GOT3 (cell line): ENCODE results near the gene RPA1.
"Not testable (repeated sequence)": the region's sequence is repeated elsewhere in the genome, so short reads cannot be mapped to it uniquely, and the experiment has no call there.

Experiments
- DNase-seq: peaks from one replicate; lab custom pipeline; 2025; ENCODE audit warnings: mixed read lengths; lab: John Stamatoyannopoulos, UW

Gene RPA1

GRCh38 chr17:1829592-1830257, at the start of gene RPA1, which contains the start of gene SMYD4:
Gene RPA1, plus strand, starts transcription at chr17:1830005. Its CDS starts 89 bp downstream, at chr17:1830094.
Gene SMYD4, minus strand, starts transcription at chr17:1829902. Its CDS starts 1,908 bp downstream, at chr17:1827994.
- DNase-seq, result peak; percentile 71

DNA sequence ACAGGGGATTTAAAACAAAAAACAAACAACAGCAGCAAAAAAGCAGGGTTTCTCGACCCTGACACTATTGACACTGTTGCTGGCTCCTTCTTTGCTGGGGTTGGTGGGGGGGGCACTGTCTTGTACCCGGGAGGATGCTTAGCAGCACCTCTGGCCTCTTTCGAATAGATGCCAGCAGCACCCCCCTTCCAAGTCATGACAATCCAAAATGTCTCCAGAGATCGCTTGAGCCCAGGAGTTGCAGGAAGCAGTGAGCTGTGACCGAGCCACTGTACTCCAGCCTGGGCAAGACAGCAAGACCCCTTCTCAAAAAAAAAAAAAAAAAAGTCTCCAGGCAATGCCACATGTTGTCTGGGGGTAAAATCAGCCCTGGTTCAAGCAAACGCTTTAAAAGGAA, 47.6 kb upstream of the RPA1 start:
- DNase-seq, result no peak

- DNase-seq, result no peak
Measured at GRCh38 chr17:1783271-1783670, 46.5 kb upstream of the RPA1 start.

- no peak for DNase-seq
Measured at GRCh38 chr17:1783834-1784611, 45.8 kb upstream of the RPA1 start.

DNA sequence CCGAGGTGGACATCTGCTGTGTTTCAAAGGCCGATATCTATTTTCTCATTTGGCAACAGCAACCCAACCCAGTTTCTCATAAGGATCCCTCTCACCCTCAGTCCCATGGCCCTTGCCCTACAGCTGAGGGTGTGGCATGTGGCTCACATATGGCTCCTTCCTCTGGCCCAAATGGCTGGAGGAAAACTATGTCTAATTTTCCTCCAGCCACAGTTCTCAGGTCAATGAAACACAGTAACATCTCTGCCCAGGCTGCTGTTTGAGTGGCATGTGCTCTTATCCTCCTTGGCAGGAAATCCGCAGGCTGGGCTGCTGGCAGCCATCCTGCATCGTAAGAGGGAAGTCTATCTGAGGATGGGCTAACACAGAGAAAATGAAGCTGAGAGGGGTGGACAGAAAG, 43.9 kb upstream of the RPA1 start:
- DNase-seq, result no peak

DNA sequence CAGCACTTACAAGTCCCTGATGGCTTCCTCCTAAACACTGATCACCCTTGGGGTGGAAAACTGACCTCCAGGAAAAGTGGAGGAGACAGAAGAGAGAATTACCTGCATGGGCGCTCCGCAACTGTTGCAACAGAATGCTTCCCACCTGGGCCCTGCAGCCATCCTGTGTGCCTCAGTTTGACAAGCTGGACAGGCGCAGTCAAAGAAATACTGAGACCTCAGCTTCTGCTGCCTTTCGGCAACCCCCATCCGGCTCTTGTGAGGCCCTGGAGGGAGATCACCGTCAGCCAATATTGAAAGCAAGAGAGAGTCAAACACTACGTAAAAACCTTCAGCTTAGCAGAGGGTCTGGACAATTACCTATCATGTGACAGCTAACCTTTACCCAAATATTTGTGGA, 43.1 kb upstream of the RPA1 start:
- DNase-seq, result no peak

DNA sequence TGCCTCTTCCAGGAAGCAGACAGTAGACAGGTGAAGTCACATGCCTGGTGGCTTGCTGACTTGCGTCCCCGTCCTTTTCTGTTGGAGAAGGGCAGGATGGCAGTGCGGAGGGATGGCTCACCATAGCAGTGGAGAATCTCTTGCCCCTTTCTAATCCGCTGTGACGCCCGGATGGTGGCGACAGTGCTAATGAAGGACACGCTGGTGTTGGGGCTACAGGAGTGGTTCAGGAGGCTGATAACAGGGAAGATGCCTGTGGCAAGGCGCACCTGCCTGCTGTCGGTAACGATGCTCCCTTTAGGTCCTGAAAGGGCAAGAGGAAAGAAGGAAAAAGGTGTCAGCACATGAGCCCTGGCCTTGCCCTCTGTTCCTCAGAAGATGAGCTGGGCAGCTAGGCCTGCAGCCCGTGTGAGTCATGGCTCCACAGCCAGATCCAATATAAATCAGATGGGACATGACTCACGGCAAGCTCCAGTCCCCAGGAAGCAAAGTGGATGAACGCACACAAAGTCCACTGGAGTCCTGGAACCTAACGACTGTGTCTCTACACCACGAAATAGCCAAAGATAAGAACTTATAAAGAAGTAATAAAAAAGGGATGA, 42.4 kb upstream of the RPA1 start:
- DNase-seq, result peak; percentile 54

- DNase-seq, result no peak
Measured at GRCh38 chr17:1789936-1790335, 39.9 kb upstream of the RPA1 start.

DNA sequence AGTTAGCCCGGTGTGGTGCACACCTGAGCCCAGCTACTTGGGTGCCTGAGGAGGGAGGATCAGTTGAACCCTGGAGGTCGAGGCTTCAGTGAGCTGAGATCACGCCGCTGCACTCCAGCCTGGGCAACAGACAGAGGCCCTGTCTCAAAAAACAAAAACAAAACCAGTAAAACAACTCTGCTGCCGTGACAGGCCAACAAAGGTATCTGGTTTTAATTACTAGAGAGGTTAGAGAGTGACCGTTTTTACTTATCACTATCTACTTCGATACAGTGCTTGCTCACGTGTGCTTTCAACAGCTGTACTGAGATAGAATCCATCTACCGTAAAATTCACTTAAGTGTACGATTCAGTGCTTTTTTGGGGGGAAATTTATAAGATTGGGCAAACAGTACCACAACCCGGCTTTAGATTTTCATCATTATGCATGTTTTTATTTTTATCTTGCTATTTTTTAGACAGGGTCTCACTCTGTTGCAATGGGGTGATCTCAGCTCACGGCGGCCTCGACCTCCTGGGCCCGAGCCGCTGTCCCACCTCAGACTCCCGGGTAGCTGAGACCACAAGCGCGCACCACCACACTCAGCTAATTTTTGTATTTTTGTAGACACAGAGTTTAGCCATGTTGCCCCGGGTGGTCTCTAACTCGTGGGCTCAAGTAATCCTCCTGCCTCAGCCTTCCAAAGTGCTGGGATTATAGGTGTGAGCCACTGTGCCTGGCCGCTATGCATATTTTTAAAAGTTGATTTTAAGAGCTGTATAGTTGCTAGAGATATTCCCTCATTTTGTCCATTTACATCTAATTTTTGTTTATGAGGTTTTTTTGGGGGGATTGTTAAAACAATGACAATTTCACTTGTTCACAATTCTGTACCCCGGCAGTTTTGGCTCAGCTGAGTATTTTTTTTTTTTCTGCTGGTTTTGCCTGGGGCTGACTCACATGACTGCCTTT, 37.0 kb upstream of the RPA1 start:
- DNase-seq, result no peak

DNA sequence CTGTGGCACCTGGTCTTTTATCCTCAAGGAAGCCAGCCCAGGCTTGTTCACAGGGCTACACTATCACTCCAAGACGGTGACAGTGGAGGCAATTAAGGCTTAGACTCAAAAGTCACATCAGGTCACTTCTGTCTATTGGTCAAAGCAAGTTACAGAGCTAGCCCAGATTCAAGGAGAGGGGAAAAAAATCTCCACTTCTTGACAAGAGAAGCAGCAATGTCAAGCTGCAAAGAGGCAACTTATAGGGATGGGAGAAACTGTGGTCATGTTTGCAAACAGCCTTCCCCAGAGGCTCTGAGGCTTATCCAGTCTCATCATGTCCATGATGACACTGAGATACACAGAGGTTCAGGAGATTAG, 36.4 kb upstream of the RPA1 start:
- no peak for DNase-seq

DNA sequence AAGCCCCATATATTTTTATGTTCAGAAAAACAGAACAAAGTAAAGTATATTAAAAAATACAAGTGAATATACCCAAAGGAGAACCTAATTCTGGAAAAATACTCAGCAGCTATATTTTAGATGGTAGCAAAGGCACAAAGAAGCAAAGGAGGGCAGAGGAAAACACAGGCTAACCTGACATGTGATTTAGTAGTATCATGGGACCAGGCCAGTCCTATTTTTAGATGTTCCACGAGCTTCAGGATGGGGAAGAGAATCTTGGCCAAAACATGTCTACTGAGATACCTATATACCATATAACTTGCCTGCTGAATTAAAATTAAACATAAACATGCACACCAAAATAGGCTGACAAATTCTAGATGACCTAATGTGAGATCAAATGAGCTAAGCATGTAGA, 33.0 kb upstream of the RPA1 start:
- DNase-seq, result no peak

GRCh38 chr17:1797323-1797722, 32.5 kb upstream of the RPA1 start:
- DNase-seq, result no peak

DNA sequence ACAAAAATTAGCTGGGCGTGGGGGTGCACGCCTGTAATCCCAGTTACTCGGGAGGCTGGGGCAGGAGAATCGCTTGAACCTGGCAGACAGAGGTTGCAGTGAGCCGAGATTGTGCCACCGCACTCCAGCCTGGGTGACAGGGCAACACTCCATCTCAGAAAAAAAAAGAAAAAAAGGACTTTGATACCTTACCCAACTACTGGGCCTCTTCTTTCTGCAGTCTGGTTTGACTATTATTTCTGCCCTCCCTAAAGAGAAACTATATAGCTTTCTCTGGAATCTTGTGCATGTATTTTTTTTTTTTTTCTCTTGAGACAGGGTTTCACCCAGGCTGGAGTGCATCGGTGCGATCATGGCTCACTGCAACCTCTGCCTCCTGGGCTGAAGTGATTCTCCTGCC, 32.0 kb upstream of the RPA1 start:
- DNase-seq, result not testable (repeated sequence)

DNA sequence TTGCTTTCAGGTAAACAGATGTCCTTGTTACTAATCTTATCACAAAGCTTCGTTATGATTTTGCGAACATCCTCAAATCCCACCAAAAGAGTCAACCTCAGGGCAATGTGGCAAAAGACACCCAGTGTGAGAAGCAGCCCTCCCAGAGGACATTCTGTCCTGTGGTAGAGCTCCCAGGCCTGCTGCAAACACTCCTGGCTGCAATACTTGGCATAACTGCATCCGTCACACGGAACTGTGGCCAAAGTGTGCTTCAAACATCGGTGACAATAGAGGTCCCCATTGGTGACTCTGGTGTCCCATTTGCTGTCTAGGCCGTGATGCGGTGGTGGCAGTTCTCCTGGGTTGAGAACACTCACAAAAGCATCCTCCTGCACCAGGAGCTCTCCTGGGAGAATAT, 29.6 kb upstream of the RPA1 start:
- no peak for DNase-seq

GRCh38 chr17:1800712-1801111, 29.1 kb upstream of the RPA1 start:
- no peak for DNase-seq

GRCh38 chr17:1802429-1802828, 27.4 kb upstream of the RPA1 start:
- DNase-seq, result no peak

DNA sequence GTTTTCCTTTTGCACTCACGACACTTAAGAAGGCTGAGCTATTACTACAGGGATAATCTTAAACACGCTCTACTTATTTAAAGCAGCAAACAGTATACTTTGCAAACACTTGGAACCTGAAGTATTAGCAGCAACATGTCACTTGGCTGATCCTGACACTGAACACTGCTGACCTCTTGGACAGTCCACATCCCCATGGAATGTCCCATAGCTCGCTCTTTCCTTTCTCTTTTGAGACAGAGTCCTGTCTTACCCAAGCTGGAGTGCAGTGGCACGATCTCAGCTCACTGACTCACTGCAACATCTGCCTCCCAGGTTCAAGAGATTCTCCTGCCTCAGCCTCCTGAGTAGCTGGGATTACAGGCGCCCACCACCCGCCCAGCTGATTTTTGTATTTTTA, 26.5 kb upstream of the RPA1 start:
- no peak for DNase-seq

DNA sequence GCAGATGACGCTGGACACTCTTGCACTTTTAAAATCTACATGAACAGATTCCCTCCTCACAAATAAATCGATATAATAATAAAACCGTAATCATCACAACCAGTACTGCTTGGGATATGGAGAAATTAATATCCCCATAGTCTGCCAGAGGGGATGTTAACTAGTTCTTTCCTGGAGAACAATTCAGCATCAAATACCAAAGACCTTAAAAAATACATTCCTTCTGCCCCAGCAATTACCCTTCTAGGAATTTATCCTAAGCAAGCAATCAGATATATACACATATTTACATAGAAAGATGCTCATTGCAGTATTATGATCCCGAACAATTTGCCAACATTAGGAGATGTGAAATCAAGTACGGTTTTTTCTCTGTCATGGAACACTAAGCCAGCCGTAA, 21.9 kb upstream of the RPA1 start:
- no peak for DNase-seq

GRCh38 chr17:1808644-1809043, 21.2 kb upstream of the RPA1 start:
- DNase-seq, result no peak

DNA sequence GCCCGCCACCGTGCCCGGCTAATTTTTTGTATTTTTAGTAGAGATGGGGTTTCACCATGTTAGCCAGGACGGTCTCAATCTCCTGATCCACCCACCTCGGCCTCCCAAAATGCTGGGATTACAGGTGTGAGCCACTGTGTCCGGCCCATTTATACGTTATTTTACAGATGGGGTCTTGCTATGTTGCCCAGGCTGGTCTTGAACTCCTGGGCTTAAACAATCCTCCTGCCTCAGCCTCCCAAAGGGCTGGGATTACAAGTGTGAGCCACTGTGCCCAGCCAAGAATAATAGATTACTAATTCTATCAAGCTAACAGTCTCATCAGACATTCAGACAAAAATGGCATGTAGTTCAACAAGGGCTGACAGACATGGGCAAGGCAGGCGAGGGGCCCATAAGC, 20.0 kb upstream of the RPA1 start:
- DNase-seq, result not testable (repeated sequence)

- DNase-seq, result no peak
Measured at GRCh38 chr17:1810450-1811103, 19.2 kb upstream of the RPA1 start.

- no peak for DNase-seq
Measured at GRCh38 chr17:1813088-1813487, 16.7 kb upstream of the RPA1 start.
